Hematopoietic multipotent progenitor cell treated with erythropoietin and hydrocortisone succinate and interleukin-3 and kit ligand, for 8 days (in vitro differentiated cells): ENCODE results near the gene GRIN2A.

ENCODE experiments used
- DNase-seq: peaks from one replicate; pipeline ENCODE4 v3.0.0-alpha.2; 2015

The GRIN2A gene

DNA sequence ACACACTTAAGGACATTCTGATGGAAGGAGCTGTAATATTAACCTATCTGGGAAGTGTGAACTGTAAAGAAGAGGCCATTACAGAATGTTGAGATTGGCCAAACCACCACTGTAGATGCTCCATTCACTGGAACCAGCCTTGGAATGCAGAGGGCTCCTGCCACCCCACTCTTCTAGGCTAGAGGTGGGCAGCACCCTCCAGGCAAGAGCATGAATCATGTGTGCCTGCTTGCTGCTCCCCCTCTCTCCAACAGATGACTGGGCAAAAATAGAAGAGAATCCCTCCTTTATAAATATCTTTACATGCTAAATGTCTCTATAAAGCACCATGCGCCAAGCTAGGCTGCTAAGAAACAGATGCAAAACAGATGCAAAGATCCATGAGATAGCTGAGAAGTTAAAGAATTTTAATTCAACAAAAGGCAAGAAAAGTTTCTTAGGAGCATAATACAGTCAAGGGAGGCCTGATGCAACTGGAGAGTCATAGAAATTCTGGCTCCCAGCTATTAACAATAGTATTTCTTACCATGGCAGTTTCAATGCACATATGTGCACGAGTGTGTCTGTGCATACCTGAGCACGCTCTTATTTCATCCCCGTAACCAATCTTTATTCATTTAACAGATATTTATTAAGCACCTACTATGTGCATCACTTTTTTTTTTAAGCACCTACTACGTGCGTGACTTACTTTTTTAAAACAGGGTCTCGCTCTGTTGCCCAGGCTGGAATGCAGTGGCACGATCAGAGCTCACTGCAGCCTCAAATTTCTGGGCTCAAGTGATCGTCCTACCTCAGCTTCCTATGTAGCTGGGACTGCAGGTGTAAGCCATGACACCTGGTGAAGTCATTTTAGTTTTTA lies 53.6 kb downstream of the GRIN2A start:
- no peak for DNase-seq

DNA sequence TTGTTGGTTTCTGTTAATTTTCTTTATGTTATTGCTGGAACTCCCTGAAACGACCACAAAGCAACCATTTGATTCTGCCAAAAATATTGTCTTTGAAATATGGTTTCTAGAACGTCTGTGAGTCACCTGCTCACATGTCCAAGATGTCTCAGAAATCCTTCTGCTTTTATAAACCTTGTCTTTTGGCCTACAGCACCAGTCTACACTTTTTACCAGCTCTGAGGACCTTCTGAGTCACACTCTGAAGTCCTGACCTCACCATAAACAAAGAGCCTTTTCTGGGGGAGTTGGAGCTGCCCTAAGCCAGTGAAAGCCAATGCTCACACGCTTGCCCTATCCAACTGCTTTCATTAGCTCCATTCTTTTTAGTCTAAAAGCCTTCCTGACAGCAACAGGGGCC lies 55.5 kb downstream of the GRIN2A start:
- DNase-seq: no peak

DNA sequence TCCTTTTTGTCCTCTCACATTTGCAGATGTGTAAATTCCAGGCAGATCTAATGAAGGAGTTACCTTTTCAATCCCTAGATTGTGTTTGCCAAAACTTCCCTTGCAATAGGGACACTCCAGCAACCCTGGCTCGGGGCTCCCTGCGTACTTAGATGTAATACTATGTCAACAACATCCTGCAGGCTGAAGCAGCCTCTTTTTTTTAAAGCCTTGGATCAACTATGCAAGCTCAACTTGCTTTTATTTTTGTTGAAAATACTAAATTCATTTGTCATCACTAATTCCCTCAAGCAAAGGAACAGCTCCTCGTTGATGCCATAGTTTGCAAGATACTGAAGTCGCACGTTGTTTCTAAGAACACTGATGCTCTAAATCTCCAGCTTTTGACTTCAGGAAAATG lies 59.1 kb downstream of the GRIN2A start:
- no peak for DNase-seq

DNA sequence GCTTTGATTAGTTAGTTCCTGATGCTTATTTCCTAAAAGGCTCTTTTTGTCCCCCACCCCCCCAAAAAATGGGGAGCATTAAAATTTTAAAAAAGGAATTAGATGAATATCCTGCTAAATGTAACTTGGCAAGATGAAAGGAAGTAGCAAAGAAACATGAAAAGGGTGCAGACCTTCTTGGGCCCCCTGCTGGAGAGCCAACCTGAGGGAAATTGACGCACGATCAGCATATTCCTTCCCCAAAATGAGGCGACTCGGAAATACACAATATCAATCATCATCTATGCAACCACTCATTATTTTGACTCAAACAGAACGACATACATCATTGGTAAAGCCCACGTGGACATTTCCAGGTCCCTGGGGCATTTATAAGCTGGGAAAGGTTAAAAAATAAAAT lies 59.7 kb downstream of the GRIN2A start:
- DNase-seq: peak; percentile 3

DNA sequence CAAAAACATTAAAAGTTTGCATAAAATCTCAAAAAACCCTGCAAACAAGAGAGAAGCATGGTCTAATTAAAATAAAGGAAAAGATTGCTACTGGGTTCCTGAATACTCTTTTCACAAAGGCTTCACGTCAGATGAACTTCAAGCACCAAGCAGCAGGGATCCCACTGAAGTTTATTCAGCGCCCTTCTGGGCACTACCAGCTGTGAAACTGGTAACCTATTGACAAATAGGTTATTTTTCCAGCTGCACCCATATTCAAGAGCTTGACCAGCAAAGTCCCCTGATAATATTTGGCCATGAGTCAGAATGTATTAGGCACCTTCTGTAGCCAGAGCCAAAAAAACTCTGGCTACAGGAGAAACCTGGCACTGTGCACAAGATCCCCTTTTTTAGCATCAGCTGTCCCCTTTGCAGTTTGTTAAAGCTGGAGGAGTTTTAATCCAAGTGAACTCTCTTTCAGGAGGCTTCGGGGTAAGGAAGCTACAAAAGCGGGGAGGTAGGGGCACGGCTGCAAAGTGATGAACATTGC lies 60.3 kb downstream of the GRIN2A start:
- DNase-seq: no peak

DNA sequence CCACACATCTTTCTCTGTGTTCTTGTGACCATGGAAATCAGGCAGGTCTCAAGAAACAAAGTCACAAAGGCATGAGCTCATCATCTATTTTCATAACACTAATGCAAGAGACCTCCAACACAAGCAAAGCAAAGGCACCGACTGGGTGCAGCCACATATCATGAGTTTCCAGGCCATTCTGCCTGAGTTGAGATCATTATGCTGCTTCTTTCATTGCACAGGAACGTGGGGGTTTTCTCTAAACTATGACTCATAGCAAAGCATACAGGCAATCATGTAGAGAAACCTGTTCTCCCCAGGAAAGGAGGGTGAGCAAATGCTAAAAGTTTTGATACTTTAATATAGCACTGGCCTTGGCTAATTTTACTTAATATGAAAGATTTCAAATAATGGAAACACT lies 60.7 kb downstream of the GRIN2A start:
- DNase-seq: no peak

DNA sequence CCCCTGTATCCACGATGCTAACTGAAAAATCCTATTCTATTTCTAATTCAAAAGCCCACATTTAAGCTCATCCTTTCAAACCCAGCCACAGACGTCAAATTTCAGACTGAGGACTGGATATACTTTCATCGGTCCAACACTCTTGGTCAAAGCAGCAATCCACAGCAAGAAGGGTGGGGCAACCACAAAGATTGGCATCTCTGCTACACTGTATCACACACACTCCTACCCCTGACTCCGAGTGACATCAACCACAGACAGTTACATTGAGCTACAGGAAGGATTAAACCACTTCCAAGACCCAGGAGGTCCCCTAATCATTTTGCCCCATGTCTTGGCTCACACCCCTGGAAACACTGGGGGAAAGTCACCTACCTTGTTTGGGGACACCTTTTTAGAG lies 61.3 kb downstream of the GRIN2A start:
- DNase-seq: no peak

DNA sequence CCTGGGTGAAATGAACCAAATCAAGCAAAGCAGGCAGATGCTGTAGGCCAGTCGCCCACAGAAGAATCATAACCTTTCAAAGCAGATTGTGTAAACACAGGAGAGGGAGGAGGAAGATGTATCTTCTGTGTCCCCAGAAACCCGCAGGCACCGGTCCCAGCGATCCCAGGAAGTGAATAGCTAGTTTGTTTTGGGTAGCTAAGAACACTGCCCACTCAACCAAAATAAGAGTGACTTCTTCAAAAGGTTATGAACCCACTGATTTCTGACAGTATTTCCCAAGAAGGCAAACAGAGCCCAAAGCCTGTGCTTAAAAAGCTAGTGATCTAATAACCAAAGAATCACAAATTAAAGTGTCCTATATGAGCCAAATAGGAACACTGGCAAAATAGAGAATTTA lies 67.8 kb downstream of the GRIN2A start:
- no peak for DNase-seq

DNA sequence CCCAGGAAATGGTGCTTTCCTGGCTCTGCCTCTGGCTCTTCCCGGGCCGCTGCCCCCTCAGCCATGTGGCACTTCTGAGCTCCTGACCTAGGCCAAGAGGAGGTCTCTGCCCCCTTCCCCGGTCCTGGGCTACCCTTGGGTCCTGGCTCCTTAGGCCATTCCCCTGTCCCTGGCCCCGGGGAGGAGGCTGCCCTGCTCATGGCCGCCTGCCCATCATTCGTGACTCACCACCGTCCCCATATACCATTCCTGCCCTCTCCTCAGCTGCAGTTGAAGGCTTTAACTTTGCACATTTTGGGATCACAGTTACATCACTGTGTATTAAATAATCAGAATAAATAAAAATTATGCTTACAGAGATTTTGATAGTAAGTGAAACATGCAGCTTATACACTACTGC lies 69.0 kb downstream of the GRIN2A start:
- DNase-seq: no peak

DNA sequence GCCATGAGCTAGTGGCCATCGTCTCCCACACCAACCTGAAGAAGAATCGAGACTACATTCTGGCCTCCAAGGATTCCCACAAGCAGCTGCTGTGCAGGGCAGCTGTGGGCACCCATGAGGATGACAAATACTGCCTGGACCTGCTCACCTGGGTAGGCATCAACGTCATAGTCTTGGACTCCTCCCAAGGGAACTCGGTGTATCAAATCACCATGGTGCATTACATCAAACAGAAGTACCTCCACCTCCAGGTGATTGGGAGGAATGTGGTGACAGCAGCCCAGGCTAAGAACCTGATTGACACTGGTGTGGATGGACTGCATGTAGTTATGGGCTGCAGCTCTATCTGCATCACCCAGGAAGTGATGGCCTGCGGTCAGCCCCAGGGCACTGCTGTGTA lies 70.2 kb downstream of the GRIN2A start:
- DNase-seq: no peak

DNA sequence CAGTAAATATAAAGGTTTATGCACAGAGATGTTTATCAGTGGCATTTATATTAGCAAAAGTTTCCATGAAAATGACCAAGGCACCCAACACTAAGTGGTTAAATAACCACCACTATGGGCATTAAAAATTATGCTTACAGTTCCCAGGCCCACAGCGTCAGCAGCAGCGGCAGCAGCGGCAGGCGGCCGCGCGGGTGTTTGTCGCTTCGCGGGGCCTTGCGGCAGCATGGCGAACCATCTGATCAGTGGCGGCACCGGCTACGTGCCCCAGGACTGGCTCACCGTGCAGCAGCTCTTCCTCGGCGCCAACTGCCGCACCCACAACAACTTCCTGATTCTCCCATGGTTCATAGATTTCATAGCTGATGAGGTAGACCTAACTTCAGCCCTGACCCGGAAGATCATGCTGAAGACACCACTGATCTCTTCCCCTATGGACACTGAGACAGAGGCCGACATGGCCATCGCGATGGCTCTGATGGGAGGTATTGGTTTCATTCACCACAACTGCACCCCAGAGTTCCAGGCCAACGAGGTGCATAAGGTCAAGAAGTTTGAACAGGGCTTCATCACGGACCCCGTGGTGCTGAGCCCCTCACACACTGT lies 71.0 kb downstream of the GRIN2A start:
- DNase-seq: no peak

DNA sequence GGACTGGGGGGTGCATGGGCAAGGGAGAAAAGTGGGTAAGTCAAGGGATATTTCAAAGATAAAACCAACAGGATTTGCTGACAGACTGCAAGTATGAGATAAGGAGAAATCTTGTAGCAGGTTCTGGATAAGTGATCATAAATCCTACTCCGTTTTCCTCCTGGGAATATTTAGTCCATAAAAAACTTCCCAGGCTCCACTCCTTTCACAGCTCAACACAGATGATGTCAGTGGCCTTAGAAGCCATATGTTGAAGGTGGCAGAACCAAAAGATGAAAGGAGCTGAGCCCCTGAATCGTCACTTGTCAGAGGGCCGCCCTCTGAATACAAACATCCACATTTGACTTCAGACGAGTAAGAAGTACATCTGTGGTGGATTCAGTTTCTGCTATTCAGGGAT lies 71.7 kb downstream of the GRIN2A start:
- DNase-seq: no peak

DNA sequence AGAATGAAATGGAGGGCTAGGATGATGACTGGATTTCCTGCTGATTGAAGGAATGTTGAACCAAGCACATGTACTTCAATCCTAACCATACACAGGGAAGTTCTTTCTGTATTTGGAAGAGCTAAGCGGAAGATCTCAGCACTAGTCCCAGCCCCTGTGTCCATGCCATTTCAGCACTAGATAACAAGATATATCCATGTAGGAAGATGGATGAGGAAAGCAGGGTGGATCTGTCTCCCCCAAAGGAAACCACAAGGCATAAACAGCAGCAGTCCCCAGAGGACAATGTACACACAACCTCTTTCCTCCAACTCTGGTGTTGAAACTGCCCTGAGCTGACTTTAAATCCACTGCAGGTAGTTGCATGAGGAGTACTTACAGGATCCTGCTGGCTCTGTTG lies 75.1 kb downstream of the GRIN2A start:
- DNase-seq: no peak

DNA sequence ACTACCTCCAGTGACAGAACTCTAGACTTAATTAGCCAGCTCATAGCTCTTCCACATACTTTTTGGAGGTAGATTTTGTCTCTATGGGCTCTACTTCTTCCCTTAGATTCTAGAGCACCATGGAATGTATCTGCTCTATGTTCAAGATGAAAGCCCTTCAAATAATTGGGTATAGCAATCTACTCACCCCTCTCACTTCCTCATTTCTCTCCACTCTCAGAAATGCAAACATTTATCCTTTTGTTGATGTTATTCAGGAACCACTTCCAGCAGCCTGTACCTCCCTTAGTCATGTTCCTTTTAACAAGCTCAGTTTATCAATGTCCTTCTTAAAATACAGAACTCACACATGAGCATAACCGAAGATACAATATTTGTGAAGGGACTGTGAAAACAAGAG lies 78.5 kb downstream of the GRIN2A start:
- no peak for DNase-seq

DNA sequence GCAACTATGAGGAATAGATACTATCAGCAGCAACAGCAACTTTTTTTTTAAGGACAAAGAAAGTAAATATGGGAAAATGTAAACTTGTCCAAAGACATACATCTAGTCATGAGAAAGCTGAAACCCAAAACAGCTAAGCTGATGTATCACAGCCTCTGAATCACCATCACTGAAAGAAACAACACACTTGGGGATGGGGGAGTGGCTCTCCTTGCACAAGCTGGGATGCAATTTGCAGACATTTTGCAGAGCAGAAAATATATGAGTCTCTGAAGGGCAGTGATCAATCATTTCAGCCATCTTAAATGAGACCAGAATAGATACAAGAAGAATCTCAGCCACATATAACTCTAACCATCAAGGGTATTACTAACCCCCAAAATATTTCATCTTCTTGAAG lies 79.1 kb downstream of the GRIN2A start:
- no peak for DNase-seq

DNA sequence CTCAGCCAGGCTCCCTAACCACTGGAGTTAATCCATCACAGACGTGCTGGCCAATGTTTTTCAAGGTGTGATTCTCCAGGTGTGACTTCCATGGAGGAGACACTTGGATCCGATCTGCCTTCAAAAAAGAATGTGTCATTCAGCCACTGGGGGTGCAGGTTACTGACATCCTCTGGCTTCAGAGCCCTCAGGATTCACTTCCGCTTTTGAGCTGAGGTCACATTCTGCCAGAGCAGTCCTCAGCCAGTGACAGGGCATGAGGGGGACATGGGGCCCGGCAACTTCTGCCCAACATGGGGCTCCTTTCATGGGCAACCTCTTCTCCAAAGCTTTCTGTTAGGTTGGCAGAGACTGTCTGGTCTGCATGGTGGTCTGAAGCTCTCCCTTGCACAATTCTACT lies 81.4 kb downstream of the GRIN2A start:
- DNase-seq: no peak

DNA sequence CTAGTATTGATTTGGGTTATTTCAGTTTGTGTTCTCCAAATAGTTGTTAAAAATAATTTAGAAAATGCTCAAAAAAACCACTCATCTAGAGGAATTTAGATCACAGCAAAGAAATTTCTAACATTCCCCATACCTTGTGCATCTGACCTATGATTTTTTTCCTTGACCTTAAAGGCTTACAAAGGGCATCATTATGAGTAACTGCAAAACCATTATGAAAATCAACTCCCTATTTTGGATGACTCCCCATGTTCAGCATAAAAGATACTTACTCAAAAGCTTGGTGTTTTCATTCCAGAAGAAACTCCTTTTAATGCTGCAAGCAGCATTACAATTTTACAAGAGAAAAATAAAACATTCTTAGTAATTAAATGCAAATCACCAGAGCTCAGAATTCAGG lies 83.2 kb downstream of the GRIN2A start:
- no peak for DNase-seq

DNA sequence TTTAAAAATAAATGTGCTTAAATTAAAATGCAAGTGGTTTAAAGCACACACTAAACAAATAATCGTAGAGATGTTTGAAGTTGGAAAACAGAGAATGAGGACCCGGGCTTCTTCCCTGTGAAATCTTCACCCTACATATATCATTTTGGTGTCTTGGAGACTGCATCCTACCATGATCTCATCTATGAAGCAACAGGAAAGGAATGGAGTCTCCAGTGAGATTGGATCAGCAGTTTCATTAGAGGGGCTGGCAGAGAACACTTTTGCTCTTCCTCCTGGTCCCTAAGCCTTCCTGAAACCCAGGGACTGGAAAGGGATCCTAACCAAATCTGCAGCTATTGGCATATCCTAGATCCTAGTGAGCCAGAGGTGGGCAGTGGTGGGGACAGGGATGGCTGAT lies 85.0 kb downstream of the GRIN2A start:
- no peak for DNase-seq

DNA sequence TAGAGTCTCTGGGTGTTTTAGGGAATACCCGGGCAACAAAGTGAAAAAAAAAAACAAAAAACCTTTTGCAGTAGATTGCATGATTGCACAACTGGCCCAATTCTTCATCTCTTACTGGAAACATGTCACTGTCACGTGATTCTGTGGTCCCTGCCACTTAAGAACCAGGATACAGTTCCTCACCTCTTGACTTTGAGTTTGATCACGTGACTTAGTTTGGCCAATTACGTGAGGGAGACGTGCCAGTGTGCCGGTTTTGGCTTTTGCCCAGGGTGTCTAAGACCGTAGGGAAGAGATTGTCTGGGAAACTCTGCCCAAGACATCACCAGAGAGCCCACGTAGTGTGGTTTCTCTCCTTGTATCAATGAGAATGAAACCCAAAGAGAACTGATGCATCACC lies 88.7 kb downstream of the GRIN2A start:
- DNase-seq: no peak

DNA sequence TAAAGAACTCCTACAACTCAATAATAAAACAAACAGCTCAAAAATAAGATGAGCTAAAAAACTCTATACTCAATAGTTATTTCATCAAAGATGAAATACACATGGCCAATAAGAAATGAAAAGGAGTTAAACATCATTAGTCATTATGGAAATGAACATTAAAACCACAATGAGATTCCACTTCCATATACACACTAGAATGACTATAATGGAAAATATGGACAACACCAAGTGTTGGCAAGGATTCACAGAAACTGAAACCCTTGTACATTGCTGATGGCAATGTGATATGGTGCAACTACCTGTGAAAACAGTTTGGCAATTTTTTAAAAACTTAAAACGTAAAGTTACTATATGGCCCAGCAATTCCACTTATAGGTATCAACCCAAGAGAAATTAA lies 91.4 kb downstream of the GRIN2A start:
- no peak for DNase-seq

DNA sequence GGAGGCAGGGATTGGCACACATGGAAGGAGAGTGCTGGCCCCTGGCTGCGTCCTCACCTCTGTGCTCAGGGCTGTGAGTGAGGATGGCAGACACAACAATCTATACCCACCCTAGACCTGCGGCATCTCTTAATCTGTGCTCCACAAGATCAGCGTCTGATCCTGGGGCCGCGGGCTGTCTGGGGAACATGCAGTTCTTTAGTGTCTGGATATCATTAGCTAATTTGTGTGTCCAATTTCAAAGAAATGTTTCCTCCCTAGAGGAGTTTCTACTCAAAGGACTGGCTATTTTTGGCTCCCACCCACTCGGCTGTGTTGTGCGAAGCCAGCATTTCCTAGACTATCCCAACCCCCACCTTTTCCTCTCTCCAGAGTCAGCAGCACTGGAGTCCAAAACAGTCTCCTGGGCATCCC lies 93.8 kb downstream of the GRIN2A start:
- DNase-seq: no peak

DNA sequence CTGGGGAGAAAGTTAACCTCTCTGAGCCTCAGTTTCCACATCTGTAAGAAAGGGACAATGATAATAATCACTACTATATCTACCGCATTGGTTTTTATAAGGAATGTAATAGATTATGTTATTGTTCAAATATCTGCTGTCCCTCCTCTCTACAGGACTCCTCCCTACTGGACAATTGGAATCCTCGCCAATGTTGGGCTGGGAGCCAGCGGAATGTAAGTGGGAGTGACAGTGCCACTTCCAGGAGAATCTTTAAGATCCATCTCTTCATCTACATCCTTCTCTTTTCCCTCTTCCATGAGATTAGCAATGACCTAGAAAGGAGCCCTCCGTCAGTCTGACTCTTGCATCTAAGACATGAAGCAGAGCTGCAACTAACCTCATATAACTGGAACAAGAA lies 95.1 kb downstream of the GRIN2A start:
- DNase-seq: no peak

DNA sequence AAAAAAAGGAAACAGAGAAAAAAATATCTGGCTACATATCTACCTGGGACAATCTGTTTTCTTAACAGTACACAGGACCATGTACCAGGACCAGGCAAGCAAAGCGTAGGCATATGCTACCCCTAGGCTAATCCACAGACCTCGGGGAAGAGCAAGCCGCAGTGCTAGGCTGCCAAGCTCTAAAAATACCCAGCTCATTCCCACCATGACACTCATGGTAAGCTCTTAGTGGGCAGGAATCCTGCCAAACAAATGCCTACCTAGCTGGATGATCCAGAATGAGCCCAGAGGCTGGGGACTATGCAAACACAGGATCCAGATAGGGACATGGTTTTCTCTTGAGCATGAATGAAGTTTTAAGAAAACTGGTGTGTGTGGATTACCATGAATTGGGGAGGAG lies 95.6 kb downstream of the GRIN2A start:
- DNase-seq: no peak

DNA sequence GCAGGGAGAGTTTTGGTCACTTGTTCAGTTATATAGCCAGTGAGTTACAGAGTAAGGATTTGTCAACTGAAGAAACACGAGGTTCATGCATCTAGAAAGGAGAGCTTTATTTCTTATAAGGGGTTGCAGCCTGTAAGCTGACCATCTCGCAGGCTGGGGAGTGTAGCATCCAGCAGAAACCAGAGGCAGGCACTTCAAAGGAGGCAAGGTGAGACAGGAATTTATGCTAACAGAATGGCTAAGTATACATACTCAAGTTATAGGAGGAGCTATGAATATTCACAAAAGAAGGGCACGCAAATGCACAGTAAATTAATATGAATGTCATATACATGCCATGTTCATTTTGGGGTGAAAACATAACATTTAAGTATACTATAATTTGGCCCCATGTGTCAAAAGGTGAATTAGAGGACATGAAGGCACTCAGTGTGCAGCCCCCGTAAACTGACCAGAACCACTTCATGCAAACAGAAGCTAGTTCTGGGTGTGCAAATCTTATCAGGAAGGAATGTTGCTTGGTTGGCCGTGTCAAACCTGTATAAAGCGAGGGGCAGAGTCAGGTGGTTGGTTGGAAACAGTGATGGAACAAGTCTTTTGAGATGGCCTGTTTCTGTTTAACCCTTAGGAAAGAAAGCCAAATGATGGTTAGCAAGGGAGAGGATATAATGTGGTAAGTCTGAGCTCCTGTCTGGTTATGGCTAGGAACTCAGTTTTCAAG lies 97.0 kb downstream of the GRIN2A start:
- no peak for DNase-seq
